Parathyroid adenoma (tissue), 2 donors: Measurements from ENCODE around the gene SWI5.

Experiments
- H2AFZ ChIP-seq: fragments of 300-600 bp; sonication (generic); one replicate; pipeline ENCODE4 v1.7.0; 2017; ENCODE audit warnings: antibody characterized with exemption, mild to moderate bottlenecking
- H3K27ac ChIP-seq: fragments of 300-600 bp; sonication (generic); one replicate; pipeline ENCODE4 v1.7.0; 2017
- H3K27me3 ChIP-seq: fragments of 300-600 bp; sonication (generic); one replicate; pipeline ENCODE4 v1.7.0; 2017; ENCODE audit warnings: low read length; ENCODE audit not compliant: control insufficient read depth, insufficient read depth
- H3K36me3 ChIP-seq: fragments of 300-600 bp; sonication (generic); one replicate; pipeline ENCODE4 v1.7.0; 2017; ENCODE audit warnings: low read length; ENCODE audit not compliant: control insufficient read depth, insufficient read depth
- H3K4me1 ChIP-seq: fragments of 300-600 bp; sonication (generic); one replicate; pipeline ENCODE4 v1.7.0; 2017; ENCODE audit warnings: control low read depth
- H3K4me2 ChIP-seq: fragments of 300-600 bp; sonication (generic); one replicate; pipeline ENCODE4 v1.7.0; 2017; ENCODE audit warnings: low read length
- H3K4me3 ChIP-seq: fragments of 300-600 bp; sonication (generic); one replicate; pipeline ENCODE4 v1.7.0; 2017; ENCODE audit warnings: low read depth, low read length
- H3K79me2 ChIP-seq: fragments of 300-600 bp; sonication (generic); one replicate; pipeline ENCODE4 v1.7.0; 2017; ENCODE audit warnings: control low read depth
- H3K9ac ChIP-seq: fragments of 300-600 bp; sonication (generic); one replicate; pipeline ENCODE4 v1.7.0; 2017; ENCODE audit warnings: mild to moderate bottlenecking
- H3K9me3 ChIP-seq: fragments of 300-600 bp; sonication (generic); one replicate; pipeline ENCODE4 v1.7.0; 2017; ENCODE audit warnings: low read length; ENCODE audit not compliant: control insufficient read depth
- TF ChIP-seq, protein P1 (sequence below): fragments of 300-600 bp; sonication (generic); IDR thresholded peaks from one replicate; pipeline ENCODE4 v1.7.0; 2017; ENCODE audit warnings: antibody characterized with exemption, mild to moderate bottlenecking
- donor health status: primary hyperparathyroidism.

Gene SWI5

GRCh38 chr9:128258326-128258725 lies 17.8 kb upstream of the SWI5 start:
- Histone ChIP-seq H3K4me3 (no peak overlapping the region), H3K36me3 (no peaks in the 10 kb centered on the region), H3K27me3 (no peaks in the 10 kb centered on the region), H3K4me2 (no peak overlapping the region), H2AFZ (no peak overlapping the region), H3K4me1 (no peaks in the 10 kb centered on the region), H3K79me2 (no peaks in the 10 kb centered on the region), H3K9ac (no peak overlapping the region), H3K9me3 (no peaks in the 10 kb centered on the region), H3K27ac (no peak overlapping the region)
- TF ChIP-seq, protein P1, sequence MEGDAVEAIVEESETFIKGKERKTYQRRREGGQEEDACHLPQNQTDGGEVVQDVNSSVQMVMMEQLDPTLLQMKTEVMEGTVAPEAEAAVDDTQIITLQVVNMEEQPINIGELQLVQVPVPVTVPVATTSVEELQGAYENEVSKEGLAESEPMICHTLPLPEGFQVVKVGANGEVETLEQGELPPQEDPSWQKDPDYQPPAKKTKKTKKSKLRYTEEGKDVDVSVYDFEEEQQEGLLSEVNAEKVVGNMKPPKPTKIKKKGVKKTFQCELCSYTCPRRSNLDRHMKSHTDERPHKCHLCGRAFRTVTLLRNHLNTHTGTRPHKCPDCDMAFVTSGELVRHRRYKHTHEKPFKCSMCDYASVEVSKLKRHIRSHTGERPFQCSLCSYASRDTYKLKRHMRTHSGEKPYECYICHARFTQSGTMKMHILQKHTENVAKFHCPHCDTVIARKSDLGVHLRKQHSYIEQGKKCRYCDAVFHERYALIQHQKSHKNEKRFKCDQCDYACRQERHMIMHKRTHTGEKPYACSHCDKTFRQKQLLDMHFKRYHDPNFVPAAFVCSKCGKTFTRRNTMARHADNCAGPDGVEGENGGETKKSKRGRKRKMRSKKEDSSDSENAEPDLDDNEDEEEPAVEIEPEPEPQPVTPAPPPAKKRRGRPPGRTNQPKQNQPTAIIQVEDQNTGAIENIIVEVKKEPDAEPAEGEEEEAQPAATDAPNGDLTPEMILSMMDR = no peak

DNA sequence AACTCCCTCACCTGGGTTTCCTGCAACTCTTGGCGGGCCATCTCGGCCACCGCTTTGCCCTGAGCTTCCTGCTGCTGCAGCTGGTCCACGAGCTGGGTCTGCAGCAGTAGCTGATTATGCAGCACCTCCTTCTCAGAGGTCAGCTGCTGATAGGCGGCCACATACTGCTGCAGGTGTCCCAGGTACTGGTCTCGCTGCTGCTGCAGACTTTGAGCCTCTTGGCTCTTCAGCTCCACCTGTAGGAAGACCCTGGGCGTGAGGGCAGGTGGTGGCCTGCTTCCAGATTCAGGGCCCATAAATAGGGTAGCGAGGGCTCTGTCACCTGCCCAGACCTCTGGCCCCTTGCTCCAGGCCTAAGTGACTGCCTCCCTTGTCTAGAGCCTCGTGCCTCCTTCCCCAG lies 16.9 kb upstream of the SWI5 start:
- Histone ChIP-seq H3K4me1 (no peaks in the 10 kb centered on the region), H3K36me3 (no peaks in the 10 kb centered on the region), H2AFZ (no peak overlapping the region), H3K4me3 (no peak overlapping the region), H3K4me2 (no peak overlapping the region), H3K79me2 (no peaks in the 10 kb centered on the region), H3K9ac (no peak overlapping the region), H3K27me3 (no peaks in the 10 kb centered on the region), H3K27ac (no peak overlapping the region), H3K9me3 (no peaks in the 10 kb centered on the region)
- TF ChIP-seq, protein P1 = no peak

GRCh38 chr9:128260340-128260739 lies 15.7 kb upstream of the SWI5 start:
- Histone ChIP-seq H3K27me3 (no peaks in the 10 kb centered on the region), H3K27ac (no peak overlapping the region), H3K36me3 (no peaks in the 10 kb centered on the region), H3K9me3 (no peaks in the 10 kb centered on the region), H3K79me2 (no peaks in the 10 kb centered on the region), H3K9ac (no peak overlapping the region), H3K4me1 (no peaks in the 10 kb centered on the region), H3K4me3 (no peak overlapping the region), H3K4me2 (no peak overlapping the region), H2AFZ (no peak overlapping the region)
- TF ChIP-seq, protein P1 = no peak

DNA sequence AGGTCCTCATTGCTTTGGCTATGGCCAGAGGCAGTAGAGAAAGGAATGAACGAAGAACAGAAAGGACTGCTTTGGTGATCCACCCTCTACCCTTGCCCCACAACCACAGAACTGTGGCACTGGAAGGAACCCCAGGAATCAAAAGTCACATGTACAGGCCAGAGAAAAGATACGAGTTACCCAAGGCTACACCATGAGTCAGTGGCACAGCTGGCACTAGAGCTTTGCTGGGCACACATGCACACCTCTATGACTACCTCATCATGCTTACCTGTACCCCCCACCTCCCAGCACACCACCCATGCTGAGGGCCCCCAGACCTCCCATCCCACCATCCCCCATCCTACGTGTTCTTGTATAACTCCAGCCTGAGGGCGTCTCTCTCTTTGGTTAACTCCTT lies 13.4 kb upstream of the SWI5 start:
- no peaks in the 10 kb centered on the region for H3K79me2 ChIP-seq
- H3K4me3 ChIP-seq = no peak overlapping the region
- H3K27me3 ChIP-seq = no peaks in the 10 kb centered on the region
- no peaks in the 10 kb centered on the region for H3K4me1 ChIP-seq
- H3K27ac ChIP-seq = no peak overlapping the region
- H3K36me3 ChIP-seq = no peaks in the 10 kb centered on the region
- TF ChIP-seq, protein P1 = no peak
- H3K9ac ChIP-seq = no peak overlapping the region
- no peaks in the 10 kb centered on the region for H3K9me3 ChIP-seq
- no peak overlapping the region for H2AFZ ChIP-seq
- H3K4me2 ChIP-seq = no peak overlapping the region

GRCh38 chr9:128265348-128265847 lies 10.7 kb upstream of the SWI5 start:
- Histone ChIP-seq H3K4me1 (no peaks in the 10 kb centered on the region), H2AFZ (no peak overlapping the region), H3K27me3 (no peaks in the 10 kb centered on the region), H3K4me3 (no peak overlapping the region), H3K9me3 (no peaks in the 10 kb centered on the region), H3K27ac (no peak overlapping the region), H3K79me2 (no peaks in the 10 kb centered on the region), H3K4me2 (no peak overlapping the region), H3K9ac (no peak overlapping the region), H3K36me3 (no peaks in the 10 kb centered on the region)
- TF ChIP-seq, protein P1 = no peak
